Activated naive CD4-positive, alpha-beta T cell treated with anti-CD3 and anti-CD28 coated beads for 36 hours (primary cell): ENCODE results near the gene TNFRSF8. TPM values are rescaled to one million over a fixed set of nuclear protein-coding genes. Genes with fewer than 3 reads are reported as not detected.

ENCODE experiments used
- CTCF ChIA-PET: fragments of 350-600 bp; sonication (Branson Sonifier 250); formaldehyde crosslinking; loops from one replicate; lab custom pipeline; 2021; ENCODE audit warnings: antibody characterized with exemption; lab: Charles Lee
- DNase-seq: peaks from one replicate; pipeline ENCODE4 v3.0.0-alpha.2; 2020
- H3K27ac Mint-ChIP-seq: one replicate; pipeline ENCODE4 v1.8.0; 2021; ENCODE audit warnings: mild to moderate bottlenecking, mixed read lengths
- H3K27me3 Mint-ChIP-seq: one replicate; pipeline ENCODE4 v1.8.0; 2021; ENCODE audit warnings: low read depth, mixed read lengths
- H3K36me3 Mint-ChIP-seq: one replicate; pipeline ENCODE4 v1.8.0; 2021; ENCODE audit warnings: low read depth, mixed read lengths
- H3K4me1 Mint-ChIP-seq: one replicate; pipeline ENCODE4 v1.8.0; 2021; ENCODE audit warnings: low read depth, mixed read lengths
- H3K4me3 Mint-ChIP-seq: one replicate; pipeline ENCODE4 v1.8.0; 2021; ENCODE audit warnings: mild to moderate bottlenecking, moderate library complexity, mixed read lengths
- H3K9me3 Mint-ChIP-seq: one replicate; pipeline ENCODE4 v1.8.0; 2021; ENCODE audit warnings: mixed read lengths
- intact Hi-C: fragments of 100-400 bp; cut with micrococcal nuclease; formaldehyde crosslinking; loops from one replicate; pipeline ENCODE4 v1.15.1; 2023
- total RNA-seq, 2 experiments: library from RNA; stranded (reverse); gene quantifications; one replicate each; pipeline ENCODE4 v1.2.3, GENCODE V29; 2021

The TNFRSF8 gene
- total RNA-seq, 2 experiments from 2014 or later = 18.6 to 18.8 TPM

DNA sequence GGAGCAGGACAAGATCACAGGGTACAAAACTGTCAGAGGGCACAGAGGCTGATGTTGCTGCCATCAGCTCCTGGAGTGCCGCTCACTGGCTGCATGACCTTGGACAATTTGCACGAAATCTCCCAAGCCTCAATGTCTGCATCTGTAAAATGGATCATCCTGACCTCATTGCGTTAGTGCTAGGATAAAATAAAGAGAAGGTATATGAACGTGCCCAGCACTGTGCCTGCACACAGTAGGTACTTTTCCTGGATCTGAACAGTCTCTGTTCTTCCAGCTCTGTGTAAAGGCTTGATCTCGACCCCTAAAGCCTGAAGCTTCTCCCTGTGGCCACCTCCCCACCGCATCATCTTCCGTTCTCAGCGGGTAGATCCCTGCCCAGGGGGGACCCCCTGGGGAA is 116.6 kb downstream of the TNFRSF8 start:
- Mint-ChIP-seq H3K4me3 (no peak overlapping the region), H3K27ac (no peak overlapping the region)
- CTCF ChIA-PET = interaction anchor here (1.1 to 1.2 kb wide), 2 partner anchors 23 to 55 kb away, joined by 3 to 5 read pairs; no protein-coding TSS in a partner anchor

DNA sequence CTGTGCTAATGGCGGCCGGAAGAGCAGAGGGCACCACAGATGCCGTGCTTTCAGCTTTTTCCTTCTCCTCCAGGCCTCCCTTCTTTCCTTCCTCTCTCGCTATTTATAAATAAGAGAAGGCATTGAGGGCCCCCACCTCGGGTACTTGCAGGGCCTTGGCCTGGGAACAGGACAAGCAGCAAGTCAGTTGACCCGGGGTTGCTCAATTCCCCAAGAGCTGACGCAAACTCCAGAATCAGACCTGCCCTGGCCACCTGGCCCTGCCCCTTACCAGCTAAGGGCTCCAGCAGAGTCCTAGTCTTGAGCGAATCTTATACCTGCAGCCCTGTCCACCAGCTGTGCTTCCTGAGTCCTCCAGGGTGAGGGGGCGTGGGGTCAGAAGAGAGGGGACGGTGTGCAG is 117.2 kb downstream of the TNFRSF8 start:
- peaks cover 69% of the 10 kb centered on the region for H3K4me1 Mint-ChIP-seq
- no peak overlapping the region for H3K4me3 Mint-ChIP-seq
- intact Hi-C loops = no loop called here
- no peaks in the 10 kb centered on the region for H3K27me3 Mint-ChIP-seq
- DNase-seq = no peak
- H3K27ac Mint-ChIP-seq = no peak overlapping the region
- H3K36me3 Mint-ChIP-seq = peaks cover 25% of the 10 kb centered on the region
- H3K9me3 Mint-ChIP-seq = no peaks in the 10 kb centered on the region
- CTCF ChIA-PET = interaction anchor here (1.2 kb wide), 1 partner anchor 56 kb away, joined by 5 read pairs; no protein-coding TSS in a partner anchor

More for the DNA sequence above, 116.6 kb downstream of the TNFRSF8 start:
- intact Hi-C loops = loop anchor here (1.0 to 10.0 kb wide), 9 partner anchors 29 to 1525 kb away; partner anchors contain the start of genes DHRS3 and PRDM2
- H3K36me3 Mint-ChIP-seq = peaks cover 25% of the 10 kb centered on the region
- no peak for DNase-seq
- H3K4me1 Mint-ChIP-seq = peaks cover 74% of the 10 kb centered on the region
- H3K9me3 Mint-ChIP-seq = no peaks in the 10 kb centered on the region
- H3K27me3 Mint-ChIP-seq = no peaks in the 10 kb centered on the region

DNA sequence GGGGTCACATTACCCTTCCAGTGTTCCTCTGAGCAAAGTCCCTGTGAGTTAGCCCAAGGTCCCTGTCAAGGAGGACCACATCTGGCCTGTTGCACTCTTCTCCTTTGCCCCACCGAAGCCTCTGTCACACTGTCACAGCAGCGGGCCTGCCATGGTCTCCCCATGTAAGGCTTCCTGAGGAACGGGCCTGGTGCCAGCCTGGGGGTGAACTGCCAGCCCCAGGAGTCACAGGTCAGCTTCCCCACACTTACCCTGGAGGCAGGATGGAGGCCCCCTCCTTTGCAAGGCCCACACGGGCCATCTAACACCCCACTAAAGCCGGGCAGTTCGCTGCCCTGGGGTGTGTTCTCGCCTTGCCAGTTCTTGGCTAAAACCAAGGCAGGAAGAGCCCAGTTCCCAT is 117.8 kb downstream of the TNFRSF8 start:
- DNase-seq = no peak
- Mint-ChIP-seq H3K4me1 (peaks cover 64% of the 10 kb centered on the region), H3K36me3 (peaks cover 21% of the 10 kb centered on the region), H3K9me3 (no peaks in the 10 kb centered on the region), H3K27ac (no peak overlapping the region), H3K4me3 (no peak overlapping the region), H3K27me3 (no peaks in the 10 kb centered on the region)
- intact Hi-C loops = no loop called here
- CTCF ChIA-PET = interaction anchor here (1.2 kb wide), 1 partner anchor 57 kb away, joined by 5 read pairs; no protein-coding TSS in a partner anchor

DNA sequence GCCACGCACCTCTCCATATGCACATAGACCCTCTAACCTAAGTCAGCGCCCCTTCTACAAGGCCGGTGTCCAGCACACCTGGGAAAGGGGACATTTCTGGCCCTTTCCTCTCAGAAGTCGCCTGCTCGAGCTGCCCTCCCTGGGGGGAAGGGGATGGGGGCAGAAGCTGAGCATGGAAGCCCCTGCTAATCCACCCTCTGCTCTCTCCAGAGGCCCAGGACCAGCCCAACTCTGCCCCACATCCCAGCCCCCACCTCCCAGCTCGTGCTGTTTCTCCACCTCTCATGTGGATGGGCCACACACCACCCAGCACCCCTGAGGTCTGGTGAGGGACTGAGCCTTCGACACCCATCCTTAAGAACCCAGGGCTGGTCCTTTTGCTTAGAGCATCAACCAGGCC is 118.5 kb downstream of the TNFRSF8 start:
- Mint-ChIP-seq H3K27me3 (no peaks in the 10 kb centered on the region), H3K4me3 (no peak overlapping the region), H3K9me3 (no peaks in the 10 kb centered on the region), H3K4me1 (peaks cover 60% of the 10 kb centered on the region), H3K27ac (no peak overlapping the region), H3K36me3 (peaks cover 18% of the 10 kb centered on the region)
- CTCF ChIA-PET = interaction anchor here (1.5 to 3.5 kb wide), 3 partner anchors 28 to 59 kb away, joined by 4 to 17 read pairs (median 8); no protein-coding TSS in a partner anchor
- no peak for DNase-seq
- intact Hi-C loops = no loop called here

DNA sequence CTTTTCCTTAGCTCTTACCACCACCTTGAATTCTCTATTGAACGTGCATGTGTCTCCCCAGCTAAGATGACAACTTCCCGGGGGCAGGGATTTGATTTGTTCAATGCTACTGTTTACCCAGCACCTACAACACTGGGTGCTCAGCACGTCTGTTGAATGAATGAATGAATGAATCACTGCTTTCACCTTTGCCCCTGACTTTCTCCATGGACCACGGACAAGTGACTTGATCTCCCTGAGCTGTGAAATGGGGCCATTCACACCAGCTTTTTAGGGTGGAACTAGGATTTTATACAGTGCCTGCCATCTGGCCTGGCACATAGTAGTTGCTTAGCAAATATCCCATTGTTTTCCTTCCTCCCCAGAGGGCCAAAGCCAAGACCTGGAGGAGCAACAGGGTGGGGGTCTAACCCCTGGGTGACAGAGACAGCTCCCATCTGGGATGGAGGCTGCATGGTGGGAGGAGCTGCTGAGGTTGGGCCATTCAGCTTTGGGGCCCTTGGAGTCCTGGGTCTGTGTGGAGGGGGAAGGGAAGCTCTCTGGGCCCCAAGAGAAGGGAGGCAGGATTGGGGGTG is 119.4 kb downstream of the TNFRSF8 start:
- Mint-ChIP-seq H3K4me1 (peaks cover 57% of the 10 kb centered on the region), H3K36me3 (peaks cover 17% of the 10 kb centered on the region), H3K9me3 (no peaks in the 10 kb centered on the region), H3K4me3 (no peak overlapping the region), H3K27me3 (no peaks in the 10 kb centered on the region), H3K27ac (no peak overlapping the region)
- intact Hi-C loops = no loop called here
- DNase-seq = no peak
- CTCF ChIA-PET = interaction anchor here (0.9 to 3.5 kb wide), 7 partner anchors 9 to 60 kb away, joined by 3 to 17 read pairs (median 5); no protein-coding TSS in a partner anchor

DNA sequence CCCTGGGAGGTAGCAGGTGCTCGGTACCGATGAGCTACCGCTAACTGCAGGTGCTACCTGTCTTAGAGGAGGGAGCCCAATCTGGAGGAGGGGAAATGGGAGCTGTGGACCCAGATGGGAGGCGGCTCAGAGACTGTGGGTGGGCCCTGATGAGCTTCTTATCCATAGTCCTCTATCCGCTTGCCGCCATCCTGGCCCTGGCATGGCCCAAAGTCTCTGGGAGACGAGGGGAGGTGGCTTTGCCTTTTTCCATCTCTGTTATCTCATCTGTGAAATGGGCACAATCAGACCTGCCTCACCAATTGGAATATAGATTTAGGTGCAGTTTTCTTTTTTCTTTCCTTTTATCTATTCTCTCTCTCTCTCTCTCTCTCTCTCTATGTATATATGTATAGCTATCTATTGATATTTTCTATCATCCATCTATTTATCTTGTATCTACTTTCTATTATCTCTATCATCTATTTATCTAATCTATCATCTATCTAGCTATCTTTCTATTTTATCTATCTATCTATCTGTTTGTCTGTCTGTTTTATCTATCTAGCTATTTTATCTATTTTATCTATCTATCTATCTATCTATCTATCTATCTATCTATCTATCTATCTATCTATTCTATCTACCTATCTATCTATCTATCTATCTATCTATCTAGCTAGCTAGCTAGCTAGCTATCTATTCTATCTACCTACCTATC is 120.1 kb downstream of the TNFRSF8 start:
- Mint-ChIP-seq H3K27me3 (no peaks in the 10 kb centered on the region), H3K36me3 (peaks cover 17% of the 10 kb centered on the region), H3K4me1 (peaks cover 53% of the 10 kb centered on the region), H3K4me3 (no peak overlapping the region), H3K27ac (no peak overlapping the region), H3K9me3 (no peaks in the 10 kb centered on the region)
- CTCF ChIA-PET = interaction anchor here (0.7 to 3.5 kb wide), 8 partner anchors 10 to 60 kb away, joined by 3 to 17 read pairs (median 4); no protein-coding TSS in a partner anchor
- DNase-seq = no peak
- intact Hi-C loops = no loop called here

GRCh38 chr1:12184008-12184681 is 121.0 kb downstream of the TNFRSF8 start:
- H3K9me3 Mint-ChIP-seq = no peaks in the 10 kb centered on the region
- intact Hi-C loops = no loop called here
- no peak for DNase-seq
- H3K36me3 Mint-ChIP-seq = peaks cover 15% of the 10 kb centered on the region
- H3K27ac Mint-ChIP-seq = no peak overlapping the region
- CTCF ChIA-PET = interaction anchor here (1.0 to 3.5 kb wide), 4 partner anchors 15 to 66 kb away, joined by 3 to 17 read pairs (median 4); no protein-coding TSS in a partner anchor
- no peak overlapping the region for H3K4me3 Mint-ChIP-seq
- no peaks in the 10 kb centered on the region for H3K27me3 Mint-ChIP-seq
- peaks cover 44% of the 10 kb centered on the region for H3K4me1 Mint-ChIP-seq

DNA sequence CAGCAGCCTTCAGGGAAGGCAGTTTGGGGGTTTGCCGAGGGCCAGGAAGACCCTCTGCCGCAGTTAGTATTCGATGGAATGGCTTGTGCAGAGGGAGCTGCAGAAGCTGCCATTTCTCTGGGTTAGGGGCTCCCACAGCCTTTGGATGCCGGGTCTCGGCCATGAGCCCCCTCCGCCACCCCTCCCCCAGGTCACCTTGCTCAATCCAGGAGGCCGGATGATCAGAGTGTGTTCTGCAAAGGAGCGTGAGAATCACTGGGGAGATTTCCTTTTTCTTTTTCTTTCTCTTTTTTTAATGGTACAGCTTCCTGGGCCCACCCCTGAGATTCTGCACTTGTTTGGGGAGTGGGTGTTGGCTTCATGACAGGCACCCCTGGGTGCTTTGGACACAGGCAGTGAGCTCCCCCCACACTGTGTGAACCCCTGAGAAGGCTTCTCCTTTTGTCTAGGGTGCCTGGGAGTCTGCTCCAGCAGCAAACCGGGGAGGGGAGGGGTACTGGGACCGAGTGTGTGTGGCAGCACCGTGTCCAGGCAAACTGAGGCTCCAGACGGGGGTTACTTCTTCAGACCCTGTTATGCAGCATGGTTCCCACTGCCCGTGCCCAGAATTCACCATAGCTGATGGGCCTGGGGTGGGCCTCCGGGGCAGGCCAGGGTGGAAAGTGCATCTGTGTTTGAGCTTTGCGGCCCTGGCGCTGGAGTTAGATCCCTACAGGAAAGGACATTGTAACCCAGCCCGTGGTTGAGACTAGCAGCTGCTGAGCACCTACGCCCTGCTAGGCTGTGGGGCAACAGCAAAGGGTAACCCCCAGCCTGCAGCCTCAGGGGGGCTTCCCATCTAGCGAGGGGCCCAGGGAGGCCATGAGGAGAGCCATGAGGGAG is 122.2 kb downstream of the TNFRSF8 start:
- no peak for DNase-seq
- H3K4me3 Mint-ChIP-seq = no peak overlapping the region
- H3K4me1 Mint-ChIP-seq = peaks cover 39% of the 10 kb centered on the region
- no peak overlapping the region for H3K27ac Mint-ChIP-seq
- H3K9me3 Mint-ChIP-seq = no peaks in the 10 kb centered on the region
- intact Hi-C loops = no loop called here
- peaks cover 17% of the 10 kb centered on the region for H3K36me3 Mint-ChIP-seq
- CTCF ChIA-PET = interaction anchor here (1.0 to 3.5 kb wide), 3 partner anchors 60 to 67 kb away, joined by 3 to 17 read pairs (median 12); no protein-coding TSS in a partner anchor
- H3K27me3 Mint-ChIP-seq = no peaks in the 10 kb centered on the region

DNA sequence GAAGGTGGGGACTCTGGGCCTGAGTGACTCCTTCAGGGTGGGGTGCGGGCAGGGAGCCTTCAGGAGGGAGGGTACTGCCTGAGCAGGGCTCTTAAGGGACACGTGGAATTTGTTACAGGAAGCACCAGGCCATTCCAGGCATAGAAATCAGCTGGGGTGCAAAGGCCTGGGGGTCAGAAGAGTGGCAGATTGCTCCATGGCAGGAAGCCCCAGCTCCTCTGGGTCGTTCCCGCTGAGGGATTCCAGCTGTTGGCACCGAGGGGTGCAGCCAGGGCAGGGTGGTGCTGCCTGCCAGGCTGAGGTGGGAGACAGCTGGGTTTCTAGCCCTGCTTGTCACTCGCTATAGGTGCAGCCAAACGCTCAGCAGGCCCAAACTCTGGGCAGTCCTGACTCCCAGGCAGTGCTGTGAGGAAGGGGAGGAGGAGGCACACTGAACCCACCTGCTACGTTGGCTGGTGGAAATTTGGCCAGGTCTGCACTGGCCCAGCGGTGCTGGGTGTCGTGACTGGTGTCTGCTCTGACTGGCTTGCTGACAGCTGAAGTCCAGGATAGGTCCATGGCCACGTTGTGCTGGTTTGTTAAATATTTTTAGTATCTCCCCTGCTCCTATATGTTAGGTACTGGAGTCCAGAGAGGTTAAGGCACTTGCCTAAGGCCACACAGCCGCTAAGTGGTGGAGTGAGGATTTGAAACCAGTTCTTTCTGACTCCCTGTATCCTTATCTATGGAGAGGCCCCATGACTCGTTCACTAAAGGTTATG is 123.0 kb downstream of the TNFRSF8 start:
- Mint-ChIP-seq H3K4me3 (no peak overlapping the region), H3K27me3 (no peaks in the 10 kb centered on the region), H3K36me3 (peaks cover 18% of the 10 kb centered on the region), H3K9me3 (no peaks in the 10 kb centered on the region), H3K4me1 (peaks cover 35% of the 10 kb centered on the region), H3K27ac (no peak overlapping the region)
- CTCF ChIA-PET = interaction anchor here (2.8 kb wide), 1 partner anchor 61 kb away, joined by 12 read pairs; no protein-coding TSS in a partner anchor
- intact Hi-C loops = no loop called here
- no peak for DNase-seq

DNA sequence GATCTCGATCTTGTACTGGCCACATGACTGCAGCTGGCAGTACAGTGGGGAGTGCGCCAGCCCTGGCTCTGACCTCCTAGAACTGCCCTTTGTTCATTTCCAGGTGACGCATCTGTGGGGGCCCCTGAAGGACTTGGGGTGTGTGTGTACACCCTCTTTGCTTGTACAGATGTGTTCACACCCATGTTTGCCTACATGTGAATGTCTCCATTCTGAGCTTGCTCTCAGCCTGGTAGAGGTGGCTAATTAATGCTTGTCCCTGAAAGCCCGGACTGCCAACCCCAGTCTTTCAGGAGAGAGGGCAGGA is 123.5 kb downstream of the TNFRSF8 start:
- no peak for DNase-seq
- H3K36me3 Mint-ChIP-seq = peaks cover 18% of the 10 kb centered on the region
- CTCF ChIA-PET = interaction anchor here (2.8 kb wide), 1 partner anchor 62 kb away, joined by 12 read pairs; no protein-coding TSS in a partner anchor
- H3K27ac Mint-ChIP-seq = no peak overlapping the region
- H3K4me3 Mint-ChIP-seq = no peak overlapping the region
- H3K27me3 Mint-ChIP-seq = no peaks in the 10 kb centered on the region
- H3K4me1 Mint-ChIP-seq = peaks cover 32% of the 10 kb centered on the region
- H3K9me3 Mint-ChIP-seq = no peaks in the 10 kb centered on the region
- intact Hi-C loops = no loop called here

- H3K4me1 Mint-ChIP-seq = peaks cover 18% of the 10 kb centered on the region
- CTCF ChIA-PET = interaction anchor here (1.0 to 2.8 kb wide), 2 partner anchors 20 to 63 kb away, joined by 4 to 12 read pairs; no protein-coding TSS in a partner anchor
- intact Hi-C loops = no loop called here
- no peak overlapping the region for H3K4me3 Mint-ChIP-seq
- peaks cover 22% of the 10 kb centered on the region for H3K36me3 Mint-ChIP-seq
- H3K27me3 Mint-ChIP-seq = no peaks in the 10 kb centered on the region
- DNase-seq = no peak
- no peaks in the 10 kb centered on the region for H3K9me3 Mint-ChIP-seq
- H3K27ac Mint-ChIP-seq = no peak overlapping the region
Observed at GRCh38 chr1:12188115-12188514, 125.0 kb downstream of the TNFRSF8 start.
